Heart left ventricle (tissue), 16 donors: ENCODE data around the gene GNB1. TPM values are rescaled to one million over a fixed set of nuclear protein-coding genes. Genes with fewer than 3 reads are reported as not detected.
A peak's percentile ranks its signal among the peaks of the same experiment; 100 is the strongest.

Experiments
- ATAC-seq, 4 donors: fragments of 200-7000 bp; cut with Tn5 transposase; one replicate each; pipeline ENCODE4 v1.9.1; 2020 to 2022; ENCODE audit warnings: moderate library complexity in 4 of 4, mild to moderate bottlenecking in 3 of 4, moderate number of reproducible peaks in 1 of 4
- DNase-seq, 5 donors: peaks; one replicate each; pipeline ENCODE4 v3.0.0-alpha.2; 2020
- H3K27ac ChIP-seq, 12 donors: fragments of 200-600 bp; sonication (generic) in 4 of 12; one replicate each; pipeline versions ENCODE4 v1.5.0 to v1.8.0; 2016 to 2022; ENCODE audit warnings: mild to moderate bottlenecking in 2 of 12
- H3K27me3 ChIP-seq, 9 donors: fragments of 200-600 bp; sonication (generic) in 2 of 9; one replicate each; pipeline versions ENCODE4 v1.5.1 to v1.8.0; 2016 to 2022; ENCODE audit warnings: mild to moderate bottlenecking in 3 of 9
- H3K36me3 ChIP-seq, 9 donors: fragments of 200-600 bp; sonication (generic) in 2 of 9; one replicate each; pipeline versions ENCODE4 v1.5.0 to v1.8.0; 2018 to 2022; ENCODE audit warnings: mild to moderate bottlenecking in 2 of 9
- H3K4me1 ChIP-seq, 12 donors: fragments of 200-600 bp; sonication (generic) in 4 of 12; one replicate each; pipeline versions ENCODE4 v1.5.0 to v1.8.0; 2016 to 2022; ENCODE audit warnings: mild to moderate bottlenecking in 3 of 12
- H3K4me3 ChIP-seq, 12 donors: fragments of 200-600 bp; sonication (generic) in 4 of 12; one replicate each; pipeline versions ENCODE4 v1.5.0 to v1.8.0; 2017 to 2022; ENCODE audit warnings: mild to moderate bottlenecking in 9 of 12, moderate library complexity in 4 of 12
- H3K9me3 ChIP-seq, 12 donors: fragments of 200-600 bp; sonication (generic) in 4 of 12; one replicate each; pipeline versions ENCODE4 v1.5.0 to v1.8.0; 2016 to 2022; ENCODE audit warnings: mild to moderate bottlenecking in 1 of 12
- CTCF ChIP-seq, 12 donors: fragments of 200-600 bp; sonication (generic) in 4 of 12; IDR thresholded peaks; one replicate each; pipeline versions ENCODE4 v1.5.0 to v1.8.0; 2018 to 2022; ENCODE audit warnings: antibody characterized with exemption in 12 of 12, mild to moderate bottlenecking in 5 of 12
- POLR2A ChIP-seq, 2 donors: fragments of 450-650 bp; IDR thresholded peaks; one replicate each; pipeline ENCODE4 v1.6.1; 2017; ENCODE audit warnings: antibody characterized with exemption in 2 of 2, mild to moderate bottlenecking in 2 of 2, moderate library complexity in 2 of 2
- WGBS, 4 donors: extraction: QIAGEN DNeasy Blood & Tissue Kit in 2 of 4; methylation state at CpG; one replicate each; pipeline versions ENCODE4 v1.1.5 to v1.1.7; 2013 to 2018; 5-methylcytosine and 5-hydroxymethylcytosine counted together
- intact Hi-C, 10 donors: fragments of 100-400 bp; cut with DNase I; formaldehyde crosslinking; loops; one replicate each; pipeline versions ENCODE4 v1.11.1 to v1.14.2; 2022
- polyA plus RNA-seq, 2 donors: library from polyadenylated mRNA; stranded (reverse); fragments of 200-250 nt; gene quantifications; one replicate each; pipeline ENCODE4 v1.2.3, GENCODE V29; 2013
- total RNA-seq, 9 donors: library from RNA; depleted of rRNA in 2 of 9; stranded (reverse); fragments of >200 nt in 2 of 9; fragmentation: NEBNext Ultra II Directional in 3 of 9; extraction: Animal tissue kit (Norgen Biotek cat#: 25700) in 3 of 9; gene quantifications; one replicate each; pipeline versions ENCODE4 v1.1.0 to v1.2.4, GENCODE V29; 2016 to 2023
- donor health status: ischemic (EF 13 %, LVEDD 7.1; RV severe dilation, severe dysfunction).
- donor health status: healthy with polysubstance abuse.
- donor health status: DM: no; HTN: yes; CAD: no.
- donor health status: DM: no; HTN: no; CAD: no.
- donor health status: ischemic (EF 25% LVEDD 6.9; RV normal size, moderate dysfunction).
- donor health status: ischemic (EF 25% LVEDD 5.7; RV mildly dilated, moderate dysfunction).
- donor health status: healthy.
- donor health status: DM: yes; HTN: yes; CAD: no.
- donor health status: ischemic (EF 35%, LVEDD 5.7; RV mildly dilated, moderate dysfunction).
- donor health status: nonischemic (EF 11% LVEDD 7.7; RV severe dilation, severe dysfunction).
- donor health status: DM: yes; HTN: yes; CAD: no.
- donor health status: PGD.
- donor health status: ischemic (EF 29% LVEDD 5.4; RV normal size, mild dysfunction).
- donor health status: nonischemic (EF 23%, LVEDD 6.1; RV moderate dilation, normal function).

Gene GNB1
- total and polyA plus RNA-seq, 11 donors, result 52.9 to 275 (median 172) TPM

GRCh38 chr1:1907098-1907736 is 16.3 kb upstream of the GNB1 start:
- WGBS, 4 donors, result 64 to 90% (median 75%) methylated on average over 5 to 8 of the region's 8 CpGs
- intact Hi-C loops, result loop anchor here in 7 of 10 donors (1.0 to 10.0 kb wide), 8 partner anchors 14 to 212 kb away; partner anchors contain the start of genes NADK (in 5 of the 7) and SLC35E2B (in 1 of the 7)
- Histone ChIP-seq H3K9me3 (no peaks in the 10 kb centered on the region), H3K36me3 (no peaks in the 10 kb centered on the region), H3K27me3 (no peaks in the 10 kb centered on the region), H3K4me3 (no peak overlapping the region), H3K4me1 (peaks cover 0 to 36% (median 20%) of the 10 kb centered on the region in 12 donors), H3K27ac (no peak overlapping the region)
- no peak for TF ChIP-seq CTCF (IDR thresholded peaks at IDR 0.05)
- no peak for TF ChIP-seq POLR2A (IDR thresholded peaks at IDR 0.05)
- ATAC-seq (no peak), DNase-seq (peak in 3 of 5 donors; percentile 23 to 58 (median 33))

- ATAC-seq, result peak; percentile 67 to 88 (median 75)
- Histone ChIP-seq H3K4me3 (no peak overlapping the region), H3K27ac (peak overlapping the region in 10 of 12 donors; percentile 24 to 84 (median 58)), H3K27me3 (no peaks in the 10 kb centered on the region), H3K4me1 (peaks cover 0 to 36% (median 20%) of the 10 kb centered on the region in 12 donors), H3K9me3 (no peaks in the 10 kb centered on the region), H3K36me3 (no peaks in the 10 kb centered on the region)
- intact Hi-C loops, result loop anchor here in 7 of 10 donors (1.0 to 10.0 kb wide), 8 partner anchors 13 to 212 kb away; partner anchors contain the start of genes NADK (in 5 of the 7) and SLC35E2B (in 1 of the 7)
- no peak for TF ChIP-seq POLR2A (IDR thresholded peaks at IDR 0.05)
- peak; percentile 89 to 96 (median 92) for TF ChIP-seq CTCF (IDR thresholded peaks at IDR 0.05)
- WGBS, 4 donors, result 11 to 19% (median 18%) methylated on average over 14 to 15 of the region's 15 CpGs
- DNase-seq, result peak; percentile 89 to 92 (median 91)
Measured at GRCh38 chr1:1906185-1907097, 15.6 kb upstream of the GNB1 start.

GRCh38 chr1:1903224-1903623 is 12.3 kb upstream of the GNB1 start:
- peaks cover 0 to 24% (median 11%) of the 10 kb centered on the region in 12 donors for H3K4me1 ChIP-seq
- H3K36me3 ChIP-seq, result no peaks in the 10 kb centered on the region
- 91 to 99% (median 97%) methylated on average over 12 of the region's 12 CpGs for WGBS, 4 donors
- no peak for TF ChIP-seq CTCF (IDR thresholded peaks at IDR 0.05)
- TF ChIP-seq POLR2A (IDR thresholded peaks at IDR 0.05), result no peak
- no peaks in the 10 kb centered on the region for H3K27me3 ChIP-seq
- DNase-seq (no peak), ATAC-seq (no peak)
- H3K9me3 ChIP-seq, result no peaks in the 10 kb centered on the region
- H3K27ac ChIP-seq, result no peak overlapping the region
- no peak overlapping the region for H3K4me3 ChIP-seq
- intact Hi-C loops, result loop anchor here in 3 of 10 donors (5.0 to 10.0 kb wide), 3 partner anchors 111 to 208 kb away; partner anchors contain the start of gene SLC35E2B (in 1 of the 3)
